Gastrocnemius medialis (tissue), 4 donors: Measurements from ENCODE around the gene TLCD4.

Source experiments
- CTCF ChIP-seq, 5 experiments: fragments of 450-650 bp in 3 of 5; fragments of 200-600 bp in 2 of 5; sonication (generic) in 2 of 5; IDR thresholded peaks in 4 of 5; conservative IDR thresholded peaks in 1 of 5; 1 replicate in 4 of 5; 2 replicates in 1 of 5; pipeline ENCODE4 v1.5.1; 2016 to 2019; ENCODE audit warnings: antibody characterized with exemption in 5 of 5, mild to moderate bottlenecking in 3 of 5, moderate library complexity in 3 of 5
- POLR2A ChIP-seq, 2 donors: fragments of 450-650 bp; IDR thresholded peaks; one replicate each; pipeline ENCODE4 v1.6.1; 2017; ENCODE audit warnings: antibody characterized with exemption in 2 of 2, mild to moderate bottlenecking in 2 of 2, moderate library complexity in 2 of 2

GRCh38 chr1:95084317-95085176 is 32.6 kb upstream of the TLCD4 start:
- TF ChIP-seq CTCF (IDR thresholded peaks at IDR 0.05 in 4 of 5, conservative IDR thresholded peaks at IDR 0.05 in 1 of 5) (peak; percentile 23 to 64 (median 57)), POLR2A (IDR thresholded peaks at IDR 0.05) (no peak)
